Measurements from ENCODE around the gene SGK2. TPM values are rescaled to one million over a fixed set of nuclear protein-coding genes. Genes with fewer than 3 reads are reported as not detected.

The SGK2 gene
- total RNA-seq, 1 experiment from 2014 or later, result 0.90 TPM

GRCh38 chr20:43529457-43530153 is 29.2 kb upstream of the SGK2 start:
- POLR2A ChIA-PET, result interaction anchor here (0.6 kb wide), 1 partner anchor 48 kb away, joined by 14 read pairs; no protein-coding TSS in a partner anchor
- CTCF ChIA-PET, result interaction anchor here (0.7 kb wide), 1 partner anchor 15 kb away, joined by 3 read pairs; no protein-coding TSS in a partner anchor

More at GRCh38 chr20:43529457-43530153, 29.2 kb upstream of the SGK2 start:
- Histone ChIP-seq H3K27ac (ENCODE audit: low read length) (no peak overlapping the region), H3K4me3 (ENCODE audit: low read depth in 2 of 2, low read length in 2 of 2) (no peak overlapping the region), H3K36me3 (ENCODE audit: control insufficient read depth, insufficient read depth, low read length) (no peaks in the 10 kb centered on the region), H3K4me1 (ENCODE audit: control insufficient read depth, insufficient read depth, low read length) (no peaks in the 10 kb centered on the region), H3K9me3 (ENCODE audit: control insufficient read depth, insufficient read depth, low read depth, low read length) (no peaks in the 10 kb centered on the region), H3K27me3 (ENCODE audit: control insufficient read depth, insufficient read depth, low read length) (no peaks in the 10 kb centered on the region)
- no peak for TF ChIP-seq POLR2AphosphoS5 (IDR thresholded peaks at IDR 0.05; ENCODE audit: low read depth, low read length)
- TF ChIP-seq TCF7L2 (IDR thresholded peaks at IDR 0.05; ENCODE audit: low read depth, low read length), result no peak
- no peak for TF ChIP-seq SIN3A (IDR thresholded peaks at IDR 0.05; ENCODE audit: borderline replicate concordance, insufficient read depth, low read depth, low read length)
- no peak for TF ChIP-seq REST (IDR thresholded peaks at IDR 0.05; ENCODE audit: insufficient read depth in 1 of 2, low read depth in 2 of 2, low read length in 1 of 2)
- no peak for TF ChIP-seq CTCF (IDR thresholded peaks at IDR 0.05)
- DNase-seq (ENCODE audit: low read depth, low spot score) (no peak), ATAC-seq (no peak)
- intact Hi-C loops (cut with micrococcal nuclease; ENCODE audit: unreplicated experiment), result no loop called here
- BruUV-seq (replicated peaks), result no TSS peak
- in situ Hi-C loops (cut with HindIII; ENCODE audit: low pct_unique_long_range_greater_than_20kb, low sequenced_read_pairs), result no loop called here
